Upper lobe of left lung (tissue), 4 donors: ENCODE measurements around the gene MYO1C.

Source experiments
- CTCF ChIP-seq, 6 experiments: fragments of 450-650 bp in 4 of 6; fragments of 200-600 bp in 2 of 6; sonication (generic) in 2 of 6; IDR thresholded peaks; one replicate each; pipeline ENCODE4 v1.5.1; 2016 to 2019; ENCODE audit warnings: antibody characterized with exemption in 6 of 6
- EP300 ChIP-seq, 4 donors: sonication (generic); formaldehyde crosslinking; IDR thresholded peaks; one replicate each; pipeline ENCODE4 v1.5.1; 2017; ENCODE audit warnings: antibody characterized with exemption in 4 of 4, control low read depth in 2 of 4
- POLR2A ChIP-seq, 4 donors: fragments of 450-650 bp; IDR thresholded peaks; one replicate each; pipeline ENCODE4 v1.5.1; 2016 to 2017; ENCODE audit warnings: antibody characterized with exemption in 4 of 4, mild to moderate bottlenecking in 2 of 4
- POLR2AphosphoS5 ChIP-seq, 2 donors: sonication (generic); formaldehyde crosslinking; IDR thresholded peaks; one replicate each; pipeline ENCODE4 v1.5.1; 2017; ENCODE audit warnings: antibody characterized with exemption in 2 of 2

GRCh38 chr17:1434150-1434549 is 58.3 kb downstream of the MYO1C start:
- TF ChIP-seq EP300 (IDR thresholded peaks at IDR 0.05), result no peak
- TF ChIP-seq CTCF (IDR thresholded peaks at IDR 0.05), result no peak
- no peak for TF ChIP-seq POLR2A (IDR thresholded peaks at IDR 0.05)
- no peak for TF ChIP-seq POLR2AphosphoS5 (IDR thresholded peaks at IDR 0.05)
